Ecto neural progenitor cell (in vitro differentiated cells): ENCODE measurements around the gene MAN1C1.
"Not testable (repeated sequence)": the region's sequence is repeated elsewhere in the genome, so short reads cannot be mapped to it uniquely, and the experiment has no call there.

ENCODE experiments used
- DNase-seq: peaks from one replicate; pipeline ENCODE4 v3.0.0-alpha.2; 2018; ENCODE audit warnings: low spot score

MAN1C1 gene

GRCh38 chr1:25680701-25681100 is 64.1 kb downstream of the MAN1C1 start:
- DNase-seq, result no peak

GRCh38 chr1:25682059-25682601 is 65.5 kb downstream of the MAN1C1 start:
- DNase-seq, result no peak

GRCh38 chr1:25683177-25683576 is 66.6 kb downstream of the MAN1C1 start:
- DNase-seq, result no peak

- no peak for DNase-seq
Measured at GRCh38 chr1:25683731-25684130, 67.1 kb downstream of the MAN1C1 start.

- no peak for DNase-seq
Measured at GRCh38 chr1:25684216-25684965, 67.8 kb downstream of the MAN1C1 start.

- DNase-seq, result no peak
Measured at GRCh38 chr1:25685211-25685750, 68.7 kb downstream of the MAN1C1 start.

GRCh38 chr1:25685938-25686665 is 69.5 kb downstream of the MAN1C1 start:
- no peak for DNase-seq

GRCh38 chr1:25687221-25688017 is 70.8 kb downstream of the MAN1C1 start:
- no peak for DNase-seq

- no peak for DNase-seq
Measured at GRCh38 chr1:25688390-25689119, 72.0 kb downstream of the MAN1C1 start.

GRCh38 chr1:25689686-25690381 is 73.2 kb downstream of the MAN1C1 start:
- DNase-seq, result no peak

- no peak for DNase-seq
Measured at GRCh38 chr1:25690396-25690956, 73.9 kb downstream of the MAN1C1 start.

GRCh38 chr1:25691211-25691610 is 74.6 kb downstream of the MAN1C1 start:
- DNase-seq, result no peak

GRCh38 chr1:25692560-25692959 is 76.0 kb downstream of the MAN1C1 start:
- DNase-seq, result peak; percentile 68

- no peak for DNase-seq
Measured at GRCh38 chr1:25694167-25695007, 77.8 kb downstream of the MAN1C1 start.

GRCh38 chr1:25695090-25695770 is 78.6 kb downstream of the MAN1C1 start:
- no peak for DNase-seq

- no peak for DNase-seq
Measured at GRCh38 chr1:25695771-25696311, 79.2 kb downstream of the MAN1C1 start.

- not testable (repeated sequence) for DNase-seq
Measured at GRCh38 chr1:25696643-25697042, 80.1 kb downstream of the MAN1C1 start.

- no peak for DNase-seq
Measured at GRCh38 chr1:25697435-25698217, 81.0 kb downstream of the MAN1C1 start.
